Coronary artery (tissue), 2 donors: ENCODE data around the gene PTPRD.
A peak's percentile ranks its signal among the peaks of the same experiment; 100 is the strongest.

Experiments
- DNase-seq: peaks from one replicate; pipeline ENCODE4 v3.0.0-alpha.2; 2017; ENCODE audit warnings: low spot score
- H3K27ac ChIP-seq, 2 donors: fragments of 200-600 bp; sonication (generic); one replicate each; pipeline ENCODE4 v1.5.1; 2016 to 2019
- H3K4me3 ChIP-seq: fragments of 200-600 bp; sonication (generic); 2 replicates; pipeline ENCODE4 v1.5.1; 2016; ENCODE audit warnings: mild to moderate bottlenecking, moderate library complexity
- CTCF ChIP-seq: fragments of 200-600 bp; sonication (generic); IDR thresholded peaks from one replicate; pipeline ENCODE4 v1.5.1; 2019; ENCODE audit warnings: antibody characterized with exemption

Gene PTPRD

GRCh38 chr9:10230512-10230911 is 382.3 kb downstream of the PTPRD start:
- no peak for TF ChIP-seq CTCF
- H3K27ac ChIP-seq, result no peak overlapping the region
- no peak overlapping the region for H3K4me3 ChIP-seq
- DNase-seq, result no peak

- no peak for DNase-seq
- Histone ChIP-seq H3K27ac (no peak overlapping the region), H3K4me3 (no peak overlapping the region)
- TF ChIP-seq CTCF, result no peak
Observed at GRCh38 chr9:10228082-10228481, 384.7 kb downstream of the PTPRD start.

GRCh38 chr9:10226996-10227395 is 385.8 kb downstream of the PTPRD start:
- Histone ChIP-seq H3K27ac (no peak overlapping the region), H3K4me3 (no peak overlapping the region)
- DNase-seq, result no peak
- TF ChIP-seq CTCF, result no peak

- no peak for TF ChIP-seq CTCF
- Histone ChIP-seq H3K27ac (no peak overlapping the region), H3K4me3 (no peak overlapping the region)
- DNase-seq, result no peak
Observed at GRCh38 chr9:10212702-10213101, 400.1 kb downstream of the PTPRD start.

- H3K4me3 ChIP-seq, result peak overlapping the region; percentile 1
Observed at GRCh38 chr9:10208691-10209069, 404.1 kb downstream of the PTPRD start.

GRCh38 chr9:10204276-10204675 is 408.5 kb downstream of the PTPRD start:
- DNase-seq, result no peak
- no peak overlapping the region for H3K27ac ChIP-seq
- H3K4me3 ChIP-seq, result no peak overlapping the region
- no peak for TF ChIP-seq CTCF

More at GRCh38 chr9:10208691-10209069, 404.1 kb downstream of the PTPRD start:
- H3K27ac ChIP-seq, result no peak overlapping the region
- TF ChIP-seq CTCF, result no peak
- no peak for DNase-seq

GRCh38 chr9:10173561-10173960 is 439.2 kb downstream of the PTPRD start:
- TF ChIP-seq CTCF, result no peak
- no peak overlapping the region for H3K4me3 ChIP-seq
- no peak overlapping the region for H3K27ac ChIP-seq
- no peak for DNase-seq
